Hepatocyte (in vitro differentiated cells): Measurements from ENCODE around the gene TRIM44.

Experiments
- EZH2 ChIP-seq: fragments of 200-600 bp; sonication (generic); IDR thresholded peaks from 2 replicates; pipeline ENCODE4 v1.6.1; 2016; ENCODE audit warnings: antibody characterized with exemption, mild to moderate bottlenecking, borderline replicate concordance
- EZH2phosphoT487 ChIP-seq: fragments of 200-600 bp; sonication (generic); IDR thresholded peaks from one replicate; pipeline ENCODE4 v1.6.1; 2018; ENCODE audit warnings: antibody characterized with exemption, mild to moderate bottlenecking, low read depth, moderate library complexity; ENCODE audit not compliant: unreplicated experiment, severe bottlenecking
- TF ChIP-seq, protein P1 (sequence below): fragments of 200-600 bp; sonication (generic); IDR thresholded peaks from 2 replicates; pipeline ENCODE4 v1.5.1; 2016; ENCODE audit warnings: antibody characterized with exemption, mild to moderate bottlenecking; ENCODE audit not compliant: poor library complexity

DNA sequence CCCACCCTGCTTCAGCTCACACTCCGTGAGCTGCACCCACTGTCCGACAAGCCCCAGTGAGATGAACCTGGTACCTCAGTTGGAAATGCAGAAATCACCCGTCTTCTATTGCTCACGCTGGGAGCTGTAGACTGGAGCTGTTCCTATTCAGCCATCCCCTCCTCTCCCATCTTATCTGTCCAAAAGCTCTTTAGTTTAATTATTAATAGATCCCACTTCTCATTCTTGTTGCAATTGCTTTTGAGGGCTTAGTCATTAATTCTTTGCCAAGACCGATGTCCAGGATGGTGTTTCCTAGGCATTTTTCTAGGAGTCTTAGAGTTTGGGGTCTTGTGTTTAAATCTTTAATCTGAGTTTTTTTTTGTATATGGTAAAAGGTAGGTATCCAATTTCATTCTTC lies 116.8 kb downstream of the TRIM44 start:
- TF ChIP-seq EZH2 (no peak), EZH2phosphoT487 (no peak)
- TF ChIP-seq, protein P1, sequence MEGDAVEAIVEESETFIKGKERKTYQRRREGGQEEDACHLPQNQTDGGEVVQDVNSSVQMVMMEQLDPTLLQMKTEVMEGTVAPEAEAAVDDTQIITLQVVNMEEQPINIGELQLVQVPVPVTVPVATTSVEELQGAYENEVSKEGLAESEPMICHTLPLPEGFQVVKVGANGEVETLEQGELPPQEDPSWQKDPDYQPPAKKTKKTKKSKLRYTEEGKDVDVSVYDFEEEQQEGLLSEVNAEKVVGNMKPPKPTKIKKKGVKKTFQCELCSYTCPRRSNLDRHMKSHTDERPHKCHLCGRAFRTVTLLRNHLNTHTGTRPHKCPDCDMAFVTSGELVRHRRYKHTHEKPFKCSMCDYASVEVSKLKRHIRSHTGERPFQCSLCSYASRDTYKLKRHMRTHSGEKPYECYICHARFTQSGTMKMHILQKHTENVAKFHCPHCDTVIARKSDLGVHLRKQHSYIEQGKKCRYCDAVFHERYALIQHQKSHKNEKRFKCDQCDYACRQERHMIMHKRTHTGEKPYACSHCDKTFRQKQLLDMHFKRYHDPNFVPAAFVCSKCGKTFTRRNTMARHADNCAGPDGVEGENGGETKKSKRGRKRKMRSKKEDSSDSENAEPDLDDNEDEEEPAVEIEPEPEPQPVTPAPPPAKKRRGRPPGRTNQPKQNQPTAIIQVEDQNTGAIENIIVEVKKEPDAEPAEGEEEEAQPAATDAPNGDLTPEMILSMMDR, result no peak
